ENCODE results near the gene MED12L. TPM values are rescaled to one million over a fixed set of nuclear protein-coding genes. Genes with fewer than 3 reads are reported as not detected.
A peak's percentile ranks its signal among the peaks of the same experiment; 100 is the strongest.

Gene MED12L
- total RNA-seq, 6 donors from 2014 or later: 0.27 to 1.5 (median 0.31) TPM; not detected in 2

DNA sequence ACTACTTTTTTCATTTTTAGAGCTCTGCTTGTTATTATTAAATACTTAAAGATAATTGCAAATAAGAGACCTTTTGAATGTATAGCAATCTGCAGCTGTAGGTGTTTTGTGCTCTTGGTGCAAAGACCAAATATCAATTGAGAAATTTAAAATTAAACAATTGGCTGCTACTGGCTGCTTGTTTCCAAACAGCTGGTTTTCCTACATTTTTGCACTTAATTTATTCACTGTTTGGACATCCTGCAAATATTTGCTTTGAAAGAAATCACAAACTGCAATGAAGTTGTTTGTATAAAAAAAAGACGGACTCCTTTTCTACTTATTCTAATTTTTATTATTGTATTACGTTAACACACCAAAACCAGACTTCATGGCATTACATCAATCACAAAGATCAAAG lies 35.6 kb downstream of the MED12L start:
- Histone ChIP-seq H3K4me3 (no peak overlapping the region), H3K9me3 (no peaks in the 10 kb centered on the region), H3K27me3 (no peaks in the 10 kb centered on the region), H3K27ac (no peak overlapping the region), H3K4me1 (no peaks in the 10 kb centered on the region), H3K36me3 (no peaks in the 10 kb centered on the region)
- 70 to 77% methylated on average over 2 of the region's 2 CpGs for WGBS, 2 donors
- TF ChIP-seq POLR2AphosphoS5 (IDR thresholded peaks at IDR 0.05): no peak
- TF ChIP-seq, protein P1, sequence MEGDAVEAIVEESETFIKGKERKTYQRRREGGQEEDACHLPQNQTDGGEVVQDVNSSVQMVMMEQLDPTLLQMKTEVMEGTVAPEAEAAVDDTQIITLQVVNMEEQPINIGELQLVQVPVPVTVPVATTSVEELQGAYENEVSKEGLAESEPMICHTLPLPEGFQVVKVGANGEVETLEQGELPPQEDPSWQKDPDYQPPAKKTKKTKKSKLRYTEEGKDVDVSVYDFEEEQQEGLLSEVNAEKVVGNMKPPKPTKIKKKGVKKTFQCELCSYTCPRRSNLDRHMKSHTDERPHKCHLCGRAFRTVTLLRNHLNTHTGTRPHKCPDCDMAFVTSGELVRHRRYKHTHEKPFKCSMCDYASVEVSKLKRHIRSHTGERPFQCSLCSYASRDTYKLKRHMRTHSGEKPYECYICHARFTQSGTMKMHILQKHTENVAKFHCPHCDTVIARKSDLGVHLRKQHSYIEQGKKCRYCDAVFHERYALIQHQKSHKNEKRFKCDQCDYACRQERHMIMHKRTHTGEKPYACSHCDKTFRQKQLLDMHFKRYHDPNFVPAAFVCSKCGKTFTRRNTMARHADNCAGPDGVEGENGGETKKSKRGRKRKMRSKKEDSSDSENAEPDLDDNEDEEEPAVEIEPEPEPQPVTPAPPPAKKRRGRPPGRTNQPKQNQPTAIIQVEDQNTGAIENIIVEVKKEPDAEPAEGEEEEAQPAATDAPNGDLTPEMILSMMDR (IDR thresholded peaks at IDR 0.05): no peak
- no peak for TF ChIP-seq EP300 (IDR thresholded peaks at IDR 0.05)
- no peak for TF ChIP-seq POLR2A (IDR thresholded peaks at IDR 0.05)
- ATAC-seq (ENCODE audit: low FRiP score in 2 of 2) (no peak), DNase-seq (no peak)

DNA sequence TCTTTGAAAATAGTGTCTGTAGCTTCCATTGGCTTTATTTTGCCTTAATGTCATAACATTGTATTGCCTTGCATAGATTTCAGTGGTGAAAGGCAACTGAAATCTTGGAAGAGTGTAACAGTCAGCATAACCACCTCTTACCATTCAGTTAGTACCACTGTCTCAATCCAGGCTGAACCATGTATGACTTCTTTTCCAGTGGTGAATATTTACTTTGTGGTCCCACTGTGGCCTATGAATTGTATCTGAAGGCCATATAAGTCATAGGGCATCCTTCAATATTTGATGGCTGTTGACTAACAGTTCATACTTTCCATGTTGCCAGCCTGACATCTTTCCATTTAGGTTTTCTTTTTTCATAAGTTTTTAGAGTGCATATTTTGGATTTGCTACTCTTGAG lies 38.4 kb downstream of the MED12L start:
- H3K27me3 ChIP-seq: no peaks in the 10 kb centered on the region
- H3K27ac ChIP-seq: no peak overlapping the region
- no peak for DNase-seq
- no peaks in the 10 kb centered on the region for H3K4me1 ChIP-seq
- no peaks in the 10 kb centered on the region for H3K9me3 ChIP-seq
- TF ChIP-seq POLR2A (IDR thresholded peaks at IDR 0.05): no peak
- TF ChIP-seq POLR2AphosphoS5 (IDR thresholded peaks at IDR 0.05): no peak
- TF ChIP-seq, protein P1 (IDR thresholded peaks at IDR 0.05): no peak
- no peak for TF ChIP-seq EP300 (IDR thresholded peaks at IDR 0.05)
- no peak for ATAC-seq (ENCODE audit: low FRiP score in 2 of 2)
- H3K36me3 ChIP-seq: no peaks in the 10 kb centered on the region
- H3K4me3 ChIP-seq: no peak overlapping the region

DNA sequence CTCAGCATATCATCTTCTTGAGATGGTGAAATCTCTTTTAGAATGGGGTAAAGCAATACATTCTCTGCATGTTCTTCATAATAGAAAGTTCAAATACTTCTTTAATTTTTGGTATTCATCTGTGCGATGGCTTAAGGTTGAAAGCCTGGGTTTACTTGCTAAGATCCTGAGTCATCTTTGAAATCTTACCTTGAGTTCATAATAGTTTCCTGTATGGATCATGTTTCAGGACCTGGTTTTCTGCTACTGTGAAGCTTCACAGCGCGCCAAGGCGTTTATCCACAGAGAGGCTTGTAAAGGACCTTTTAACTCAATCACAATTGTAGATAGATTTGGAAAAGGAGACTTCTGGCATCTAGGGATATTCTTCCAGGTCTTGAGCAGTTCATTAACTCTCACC lies 39.0 kb downstream of the MED12L start:
- no peak for TF ChIP-seq EP300 (IDR thresholded peaks at IDR 0.05)
- no peak for TF ChIP-seq POLR2A (IDR thresholded peaks at IDR 0.05)
- TF ChIP-seq, protein P1 (IDR thresholded peaks at IDR 0.05): no peak
- no peak for TF ChIP-seq POLR2AphosphoS5 (IDR thresholded peaks at IDR 0.05)
- Histone ChIP-seq H3K9me3 (no peaks in the 10 kb centered on the region), H3K4me1 (no peaks in the 10 kb centered on the region), H3K36me3 (no peaks in the 10 kb centered on the region), H3K4me3 (no peak overlapping the region), H3K27me3 (no peaks in the 10 kb centered on the region), H3K27ac (no peak overlapping the region)
- ATAC-seq (ENCODE audit: low FRiP score in 2 of 2) (no peak), DNase-seq (no peak)
- 91 to 93% methylated on average over 4 of the region's 4 CpGs for WGBS, 2 donors

DNA sequence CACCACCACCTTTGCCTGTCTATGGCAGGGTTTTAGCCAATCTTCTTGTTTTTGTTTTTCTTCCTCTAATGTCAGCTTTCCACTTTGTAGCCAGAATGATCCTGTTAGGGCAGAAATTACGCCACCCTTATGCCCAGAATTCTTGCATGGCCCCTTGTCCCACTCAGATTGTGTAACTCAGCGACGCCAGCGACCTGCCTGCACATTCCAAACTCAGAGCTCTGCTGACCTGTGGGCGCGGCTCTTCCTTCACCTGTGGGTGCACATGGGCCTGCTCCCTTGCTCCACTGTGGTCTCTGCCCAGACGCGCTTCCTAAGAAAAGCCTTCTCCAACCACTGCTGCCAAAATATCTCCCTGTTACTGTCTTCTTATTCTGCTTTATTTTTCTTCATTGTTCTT lies 45.0 kb downstream of the MED12L start:
- DNase-seq (peak in 1 of 2 donors; percentile 77), ATAC-seq (ENCODE audit: low FRiP score in 2 of 2) (peak in 1 of 2 donors; percentile 60)
- TF ChIP-seq POLR2AphosphoS5 (IDR thresholded peaks at IDR 0.05) (no peak), POLR2A (IDR thresholded peaks at IDR 0.05) (no peak), EP300 (IDR thresholded peaks at IDR 0.05) (no peak)
- TF ChIP-seq, protein P1 (IDR thresholded peaks at IDR 0.05): no peak
- Histone ChIP-seq H3K36me3 (no peaks in the 10 kb centered on the region), H3K27ac (no peak overlapping the region), H3K4me1 (no peaks in the 10 kb centered on the region), H3K27me3 (no peaks in the 10 kb centered on the region), H3K9me3 (no peaks in the 10 kb centered on the region), H3K4me3 (no peak overlapping the region)
- WGBS, 2 donors: 62 to 69% methylated on average over 8 of the region's 8 CpGs

DNA sequence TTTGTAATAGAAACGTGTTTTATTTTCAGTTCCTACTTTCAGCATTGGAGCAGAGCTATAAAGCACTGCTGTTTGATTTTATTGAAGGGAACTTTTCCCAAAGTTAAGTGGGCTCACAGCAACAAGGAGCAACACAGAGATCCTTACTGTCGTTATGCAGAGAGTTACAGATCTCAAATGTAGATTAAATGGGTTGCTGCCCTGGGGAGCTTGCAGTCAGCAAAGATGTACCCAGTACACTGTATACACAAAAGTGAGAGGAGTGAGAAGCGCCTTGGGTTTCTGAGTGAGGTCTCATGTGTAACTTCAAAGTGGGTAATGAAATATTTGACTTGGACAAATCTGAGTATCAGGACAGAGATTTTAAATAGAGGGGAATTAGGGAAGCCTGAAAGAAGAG lies 47.7 kb downstream of the MED12L start:
- no peaks in the 10 kb centered on the region for H3K4me1 ChIP-seq
- no peaks in the 10 kb centered on the region for H3K27me3 ChIP-seq
- DNase-seq (no peak), ATAC-seq (ENCODE audit: low FRiP score in 2 of 2) (no peak)
- no peaks in the 10 kb centered on the region for H3K9me3 ChIP-seq
- H3K27ac ChIP-seq: no peak overlapping the region
- H3K36me3 ChIP-seq: no peaks in the 10 kb centered on the region
- no peak for TF ChIP-seq EP300 (IDR thresholded peaks at IDR 0.05)
- TF ChIP-seq, protein P1 (IDR thresholded peaks at IDR 0.05): no peak
- no peak for TF ChIP-seq POLR2AphosphoS5 (IDR thresholded peaks at IDR 0.05)
- no peak for TF ChIP-seq POLR2A (IDR thresholded peaks at IDR 0.05)
- WGBS, 2 donors: 44 to 50% methylated on average over 3 of the region's 3 CpGs
- H3K4me3 ChIP-seq: no peak overlapping the region

Measured in upper lobe of left lung (tissue), 6 donors.